Motor neuron (in vitro differentiated cells): ENCODE measurements around the gene STRADA. TPM values are rescaled to one million over a fixed set of nuclear protein-coding genes. Genes with fewer than 3 reads are reported as not detected.

Experiments
- total RNA-seq, 8 experiments: library from RNA; unstranded; fragments of 300-600 nt; gene quantifications; 2 replicates each; pipeline versions ENCODE4 v1.2.3 to v1.2.4, GENCODE V29; 2022

STRADA gene
- total RNA-seq, 8 experiments from 2014 or later: 23.3 to 88.1 (median 33.4) TPM

Other genes with a start within 250 kb of the STRADA start
- under 1 TPM in 6 of 8 experiments, not detected in 2; 0.05 to 0.78 (median 0.11) TPM for gene KCNH6, start 218.4 kb downstream of the STRADA start, total RNA-seq
- gene DCAF7, start 191.3 kb downstream of the STRADA start, total RNA-seq: 10 to 100 TPM; 31.5 to 79.4 (median 61.1) TPM
- gene TACO1, start 140.9 kb downstream of the STRADA start, total RNA-seq: 10 to 100 TPM; 11.5 to 31.5 (median 22.4) TPM
- gene MAP3K3, start 119.4 kb downstream of the STRADA start, total RNA-seq: 10 to 100 TPM; 11.0 to 25.4 (median 15.1) TPM
- 10 to 100 TPM in 5 of 8 experiments, 1 to 10 TPM in 2, under 1 TPM in 1; 0.97 to 64.4 (median 17.8) TPM for gene LIMD2, start 41.7 kb downstream of the STRADA start, total RNA-seq
- 10 to 100 TPM; 44.4 to 93.5 (median 54.2) TPM for gene CCDC47, start 31.8 kb upstream of the STRADA start, total RNA-seq
- 100 to 1,000 TPM in 3 of 8 experiments, 10 to 100 TPM in 5; 62.4 to 169 (median 85.4) TPM for gene DDX42, start 32.4 kb upstream of the STRADA start, total RNA-seq
- 100 to 1,000 TPM in 1 of 8 experiments, 10 to 100 TPM in 7; 27.2 to 110 (median 71.3) TPM for gene PSMC5, start 85.6 kb upstream of the STRADA start, total RNA-seq
- 10 to 100 TPM; 26.3 to 69.5 (median 38.7) TPM for gene FTSJ3, start 85.9 kb upstream of the STRADA start, total RNA-seq
- gene SMARCD2, start 100.9 kb upstream of the STRADA start, total RNA-seq: 100 to 1,000 TPM in 1 of 8 experiments, 10 to 100 TPM in 7; 10.7 to 114 (median 24.8) TPM
- under 1 TPM in 1 of 8 experiments, not detected in 7; 0.57 TPM for gene CSH2, start 131.9 kb upstream of the STRADA start, total RNA-seq
- gene GH2, start 140.1 kb upstream of the STRADA start, total RNA-seq: not detected
- under 1 TPM in 2 of 8 experiments, not detected in 6; 0.24 to 0.46 TPM for gene CSH1, start 154.8 kb upstream of the STRADA start, total RNA-seq
- gene CSHL1, start 169.5 kb upstream of the STRADA start, total RNA-seq: under 1 TPM in 5 of 8 experiments, not detected in 3; 0.14 to 0.45 (median 0.31) TPM
- not detected for gene GH1, start 177.0 kb upstream of the STRADA start, total RNA-seq
- gene CD79B, start 190.5 kb upstream of the STRADA start, total RNA-seq: 1 to 10 TPM in 3 of 8 experiments, under 1 TPM in 4, not detected in 1; 0.14 to 2.1 (median 0.94) TPM
- gene SCN4A, start 231.1 kb upstream of the STRADA start, total RNA-seq: 1 to 10 TPM in 4 of 8 experiments, under 1 TPM in 4; 0.04 to 2.1 (median 1.0) TPM